Endothelial cell of umbilical vein (primary cell): ENCODE data around the gene CALML6.

Source experiments
- CTCF ChIP-seq, 2 donors: IDR thresholded peaks; 1 replicate in 1 of 2; 2 replicates in 1 of 2; pipeline ENCODE4 v1.5.1; 2011; ENCODE audit warnings: low read length in 2 of 2, mild to moderate bottlenecking in 2 of 2, moderate library complexity in 2 of 2, control low read depth in 1 of 2, inconsistent platforms in 1 of 2, low read depth in 1 of 2; ENCODE audit not compliant: insufficient read depth in 1 of 2; ENCODE audit errors: extremely low read depth in 1 of 2
- EZH2 ChIP-seq: IDR thresholded peaks from 2 replicates; pipeline ENCODE4 v1.6.1; 2012; ENCODE audit warnings: borderline replicate concordance, low read depth, mild to moderate bottlenecking, moderate library complexity, low read length, inconsistent platforms; ENCODE audit not compliant: severe bottlenecking
- FOS ChIP-seq: IDR thresholded peaks from 2 replicates; pipeline ENCODE4 v1.6.1; 2011; ENCODE audit warnings: mild to moderate bottlenecking, low read length, moderate library complexity, borderline replicate concordance; ENCODE audit not compliant: insufficient read depth
- GATA2 ChIP-seq: IDR thresholded peaks from 2 replicates; pipeline ENCODE4 v1.7.0; 2011; ENCODE audit warnings: low read depth, mild to moderate bottlenecking, moderate library complexity, mixed read lengths, low read length; ENCODE audit not compliant: insufficient read length, insufficient read depth
- JUN ChIP-seq: IDR thresholded peaks from 2 replicates; pipeline ENCODE4 v1.6.1; 2011; ENCODE audit warnings: borderline replicate concordance, low read depth; ENCODE audit not compliant: insufficient read length, insufficient read depth
- MAX ChIP-seq: IDR thresholded peaks from 2 replicates; pipeline ENCODE4 v1.6.1; 2011; ENCODE audit not compliant: insufficient read depth, insufficient read length
- MYC ChIP-seq: IDR thresholded peaks from one replicate; pipeline ENCODE4 v1.6.1; 2011; ENCODE audit warnings: mild to moderate bottlenecking, low read depth, low read length
- POLR2A ChIP-seq: IDR thresholded peaks from 2 replicates; pipeline ENCODE4 v1.6.1; 2012; ENCODE audit warnings: low read depth, mild to moderate bottlenecking, control low read depth, low read length
- POLR2AphosphoS5 ChIP-seq: IDR thresholded peaks from 2 replicates; pipeline ENCODE4 v1.6.1; 2012; ENCODE audit warnings: low read depth, mild to moderate bottlenecking, control low read depth, low read length, moderate library complexity; ENCODE audit not compliant: insufficient read depth

GRCh38 chr1:1876335-1876930, 38.6 kb upstream of the CALML6 start:
- no peak for TF ChIP-seq POLR2A
- no peak for TF ChIP-seq POLR2AphosphoS5
- TF ChIP-seq CTCF (IDR thresholded peaks at IDR 0.05; ENCODE audit: extremely low read depth in 1 of 2, insufficient read depth in 1 of 2, low read depth in 1 of 2, low read length in 2 of 2): no peak
- no peak for TF ChIP-seq MAX
- TF ChIP-seq EZH2: no peak
- TF ChIP-seq FOS: no peak
- no peak for TF ChIP-seq JUN
- TF ChIP-seq MYC: no peak
- no peak for TF ChIP-seq GATA2
